HepG2 (cell line): ENCODE measurements around the gene IFIT1B. TPM values are rescaled to one million over a fixed set of nuclear protein-coding genes. Genes with fewer than 3 reads are reported as not detected.

ENCODE experiments used
- ATAC-seq: fragments of 200-7000 bp; cut with Tn5 transposase; 3 replicates; pipeline ENCODE4 v1.9.1; 2020; ENCODE audit warnings: mild to moderate bottlenecking, moderate library complexity
- BruUV-seq: library from RNA; stranded (reverse); fragments of 400-500 nt; replicated peaks from 2 replicates; lab custom pipeline; 2021; lab: Mats Ljungman, UMichigan
- CTCF ChIA-PET: fragments of 300-600 bp; formaldehyde crosslinking; extraction: SDS; loops from one replicate; lab custom pipeline; 2021; ENCODE audit warnings: low total read pairs, inconsistent platforms, low intra/inter-chr PET ratio; lab: Yijun Ruan, JAX
- POLR2A ChIA-PET: fragments of 350-600 bp; sonication (Branson Sonifier 250); formaldehyde crosslinking; loops from one replicate; lab custom pipeline; 2020; ENCODE audit warnings: antibody characterized with exemption, inconsistent platforms; lab: Yijun Ruan, JAX
- DNase-seq: peaks from one replicate; pipeline ENCODE4 v3.0.0-alpha.2; 2015; ENCODE audit warnings: low spot score
- FAIRE-seq: peaks from 3 replicates; lab custom pipeline; 2011; peaks lifted over from hg19 to GRCh38; lab: Jason Lieb, UNC
- H2AFZ ChIP-seq: one replicate; pipeline ENCODE4 v1.6.1; 2011; ENCODE audit warnings: low read length, inconsistent platforms
- H3K27ac ChIP-seq: fragments of 300-600 bp; 3 replicates; pipeline ENCODE4 v1.8.0; 2011; ENCODE audit warnings: mixed run types, mild to moderate bottlenecking, mixed read lengths, low read length, inconsistent platforms; ENCODE audit not compliant: insufficient read depth; ENCODE audit errors: extremely low read length
- H3K27me3 ChIP-seq, 2 experiments: fragments of 200-600 bp in 1 of 2; 2 replicates in 1 of 2; 3 replicates in 1 of 2; pipeline versions ENCODE4 v1.6.0 to v1.8.0; 2011; ENCODE audit warnings: low read length in 2 of 2, mild to moderate bottlenecking in 2 of 2, moderate library complexity in 2 of 2, inconsistent platforms in 1 of 2; ENCODE audit not compliant: insufficient read depth in 2 of 2, control insufficient read depth in 1 of 2
- H3K36me3 ChIP-seq, 2 experiments: fragments of 200-600 bp in 1 of 2; replicated peaks in 1 of 2; 2 replicates in 1 of 2; 3 replicates in 1 of 2; pipeline versions ENCODE4 v1.5.1 to v1.8.0; 2011; ENCODE audit warnings: low read length in 2 of 2, inconsistent platforms in 1 of 2; ENCODE audit not compliant: insufficient read depth in 2 of 2, control insufficient read depth in 1 of 2
- H3K4me1 ChIP-seq: 2 replicates; pipeline ENCODE4 v1.5.1; 2012; ENCODE audit warnings: low read length, inconsistent platforms; ENCODE audit not compliant: insufficient read depth
- H3K4me2 ChIP-seq: 2 replicates; pipeline ENCODE4 v1.6.0; 2011; ENCODE audit warnings: low read depth, low read length, inconsistent platforms
- H3K4me3 ChIP-seq, 3 experiments: fragments of 200-600 bp in 1 of 3; sonication (generic), shearing (Covaris generic) in 1 of 3; replicated peaks in 1 of 3; 2 replicates each; pipeline ENCODE4 v1.5.1; 2011 to 2016; ENCODE audit warnings: low read length in 3 of 3, inconsistent platforms in 2 of 3, low read depth in 2 of 3, mild to moderate bottlenecking in 2 of 3, control low read depth in 1 of 3, mixed read lengths in 1 of 3; ENCODE audit not compliant: insufficient read depth in 1 of 3
- H3K79me2 ChIP-seq: one replicate; pipeline ENCODE4 v1.6.1; 2011; ENCODE audit warnings: low read length, inconsistent platforms; ENCODE audit not compliant: insufficient read depth
- H3K9ac ChIP-seq: 2 replicates; pipeline ENCODE4 v1.6.0; 2011; ENCODE audit warnings: mild to moderate bottlenecking, low read depth, low read length, inconsistent platforms; ENCODE audit not compliant: insufficient read depth
- H3K9me3 ChIP-seq: 2 replicates; pipeline ENCODE4 v1.5.1; 2012; ENCODE audit warnings: mild to moderate bottlenecking, low read length
- H4K20me1 ChIP-seq: 2 replicates; pipeline ENCODE4 v1.6.0; 2011; ENCODE audit warnings: inconsistent platforms, mild to moderate bottlenecking, low read length, moderate library complexity; ENCODE audit not compliant: insufficient read depth
- HNF1A ChIP-seq, 2 experiments: sonication (generic) in 1 of 2; formaldehyde crosslinking in 1 of 2; IDR thresholded peaks; 2 replicates each; pipeline versions ENCODE4 v1.4.0 to v1.6.1; 2016 to 2020; ENCODE audit warnings: borderline replicate concordance in 1 of 2, low read depth in 1 of 2, mild to moderate bottlenecking in 1 of 2, missing genetic modification reagents in 1 of 2
- MAFK ChIP-seq, 2 experiments: IDR thresholded peaks in 1 of 2; conservative IDR thresholded peaks in 1 of 2; 2 replicates each; pipeline ENCODE4 v1.6.1; 2011; ENCODE audit warnings: improper control_type of control experiment in 2 of 2, low read length in 2 of 2
- PTBP1 ChIP-seq: fragments of 200-400 bp; formaldehyde crosslinking; IDR thresholded peaks from 2 replicates; pipeline ENCODE4 v1.6.1; 2018; ENCODE audit warnings: low read length, low read depth; ENCODE audit not compliant: poor library complexity, severe bottlenecking
- WGBS: methylation state at CpG from one replicate; pipeline ENCODE4 v1.1.6; 2017; ENCODE audit warnings: low lambda C conversion rate; 5-methylcytosine and 5-hydroxymethylcytosine counted together
- in situ Hi-C: cut with HindIII; loops from 2 replicates; pipeline ENCODE4 v1.10.0; 2017; ENCODE audit warnings: low pct_unique_long_range_greater_than_20kb; ENCODE audit not compliant: extremely low pct_ligation_motif_present
- intact Hi-C: fragments of 100-400 bp; cut with micrococcal nuclease; formaldehyde crosslinking; loops from one replicate; pipeline ENCODE4 v1.10.0; 2022; ENCODE audit not compliant: unreplicated experiment
- polyA plus RNA-seq, 8 experiments: library from polyadenylated mRNA; depleted of rRNA in 3 of 8; stranded (reverse) in 7 of 8; unstranded in 1 of 8; fragments of >200 nt; fragmentation: Illumina TruSeq in 4 of 8; extraction: Trizol in 4 of 8; gene quantifications; 2 replicates each; pipeline versions ENCODE4 v1.2.1 to v1.2.3, GENCODE V29; 2011 to 2016; ENCODE audit warnings: low read depth in 4 of 8, missing spikeins in 1 of 8, mixed read lengths in 1 of 8; ENCODE audit not compliant: insufficient read depth in 1 of 8
- total RNA-seq, 5 experiments: library from RNA; depleted of rRNA; stranded (reverse); fragments of >200 nt; fragmentation: Illumina TruSeq; extraction: Trizol; gene quantifications; 2 replicates each; pipeline ENCODE4 v1.2.3, GENCODE V29; 2016; ENCODE audit warnings: low read depth in 1 of 5

IFIT1B gene
- total and polyA plus RNA-seq, 2 of the 13 experiments (the other 11 are each of a cell fraction or from before 2014, with no cell fraction given) = not detected

GRCh38 chr10:89341649-89342048 is 36.2 kb upstream of the IFIT1B start:
- TF ChIP-seq HNF1A (IDR thresholded peaks at IDR 0.05; ENCODE audit: low read depth) (no peak), HNF1A (CRISPR knock-in tag; IDR thresholded peaks at IDR 0.05; ENCODE audit: borderline replicate concordance) (no peak), MAFK (conservative IDR thresholded peaks at IDR 0.05 in 1 of 2, IDR thresholded peaks at IDR 0.05 in 1 of 2; ENCODE audit: low read length in 2 of 2) (peak; percentile 9 to 56; a peak in 2 of 4 replicates), PTBP1 (no peak)
- Histone ChIP-seq H3K27me3 (no peaks in the 10 kb centered on the region), H3K4me2 (no peak overlapping the region), H3K36me3 (0 out of 5 replicates have a peak, but pooled peaks cover 0 to 3% of the 10 kb centered on the region in 2 experiments), H3K79me2 (no peaks in the 10 kb centered on the region), H2AFZ (no peak overlapping the region), H3K9me3 (no peaks in the 10 kb centered on the region), H3K9ac (no peak overlapping the region), H4K20me1 (no peaks in the 10 kb centered on the region), H3K4me1 (peaks cover 12% of the 10 kb centered on the region), H3K4me3 (no peak overlapping the region), H3K27ac (no peak overlapping the region)
- CTCF ChIA-PET = no interaction called here
- no TSS peak for BruUV-seq
- no peak for DNase-seq
- in situ Hi-C loops (no loop called here), intact Hi-C loops (no loop called here)
- ATAC-seq = no peak
- WGBS = 90% methylated on average over 3 of the region's 3 CpGs
- FAIRE-seq = no peak
- POLR2A ChIA-PET = no interaction called here
